ENCODE data around the gene PCGF3.

The PCGF3 gene, protein sequence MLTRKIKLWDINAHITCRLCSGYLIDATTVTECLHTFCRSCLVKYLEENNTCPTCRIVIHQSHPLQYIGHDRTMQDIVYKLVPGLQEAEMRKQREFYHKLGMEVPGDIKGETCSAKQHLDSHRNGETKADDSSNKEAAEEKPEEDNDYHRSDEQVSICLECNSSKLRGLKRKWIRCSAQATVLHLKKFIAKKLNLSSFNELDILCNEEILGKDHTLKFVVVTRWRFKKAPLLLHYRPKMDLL

GRCh38 chr4:705278-706082 is at the start of gene PCGF3:
Gene PCGF3 (plus strand): TSS chr4:705832. CDS start chr4:733681, 27,849 bp downstream.
- DNase-seq (ENCODE audit: low spot score), result peak; percentile 88

DNA sequence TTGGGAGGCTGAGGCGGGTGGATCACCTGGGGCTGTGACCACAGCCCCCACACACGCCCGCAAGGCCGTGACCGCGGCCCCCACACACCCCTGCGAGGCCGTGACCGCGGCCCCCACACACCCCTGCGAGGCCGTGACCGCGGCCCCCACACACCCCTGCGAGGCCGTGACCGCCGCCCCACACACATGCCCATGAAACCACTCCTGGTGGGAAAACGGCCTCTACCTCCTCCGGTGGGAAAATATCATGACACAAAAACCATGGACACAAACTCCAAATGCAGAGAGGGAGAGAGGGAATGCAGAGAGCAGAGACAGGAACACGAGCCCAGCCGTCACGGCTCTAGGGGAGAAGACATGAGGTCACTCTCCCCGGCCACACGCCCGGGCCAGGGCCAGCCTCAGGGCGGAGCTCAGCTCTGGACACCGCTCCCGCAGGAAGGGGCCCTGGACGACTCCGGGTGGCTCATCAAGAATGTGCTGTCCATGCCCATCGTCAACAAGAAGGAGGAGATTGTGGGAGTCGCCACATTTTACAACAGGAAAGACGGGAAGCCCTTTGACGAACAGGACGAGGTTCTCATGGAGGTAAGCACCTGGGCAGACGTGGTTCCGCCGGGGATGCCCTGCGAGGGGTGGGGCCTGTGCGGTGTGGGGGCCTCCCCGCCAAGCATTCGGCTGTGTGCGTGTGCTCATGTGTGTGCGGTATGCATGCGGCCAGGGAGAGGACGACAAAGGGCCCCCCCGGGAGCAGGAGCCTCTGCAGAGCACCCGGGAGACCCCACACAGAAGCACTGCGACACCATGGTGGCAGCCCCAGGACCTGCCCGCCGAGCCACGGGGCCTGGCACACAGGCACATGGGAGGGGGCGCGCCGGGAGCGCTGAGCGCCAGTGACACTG is 48.9 kb upstream of the PCGF3 start:
- DNase-seq (ENCODE audit: low spot score), result no peak

DNA sequence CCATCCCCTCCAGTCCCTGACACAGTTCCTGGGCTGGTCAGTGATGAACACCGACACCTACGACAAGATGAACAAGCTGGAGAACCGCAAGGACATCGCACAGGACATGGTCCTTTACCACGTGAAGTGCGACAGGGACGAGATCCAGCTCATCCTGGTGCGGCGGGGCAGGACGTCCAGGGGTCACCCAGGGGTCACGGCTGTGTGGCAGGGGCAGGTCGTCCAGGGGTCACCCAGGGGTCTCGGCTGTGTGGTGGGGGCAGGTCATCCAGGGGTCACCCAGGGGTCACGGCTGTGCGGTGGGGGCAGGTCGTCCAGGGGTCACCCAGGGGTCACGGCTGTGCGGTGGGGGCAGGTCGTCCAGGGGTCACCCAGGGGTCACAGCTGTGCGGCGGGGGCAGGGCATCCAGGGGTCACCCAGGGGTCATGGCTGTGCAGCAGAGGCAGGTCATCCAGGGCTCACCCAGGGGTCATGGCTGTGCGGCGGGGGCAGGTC is 48.2 kb upstream of the PCGF3 start:
- DNase-seq (ENCODE audit: low spot score), result no peak

DNA sequence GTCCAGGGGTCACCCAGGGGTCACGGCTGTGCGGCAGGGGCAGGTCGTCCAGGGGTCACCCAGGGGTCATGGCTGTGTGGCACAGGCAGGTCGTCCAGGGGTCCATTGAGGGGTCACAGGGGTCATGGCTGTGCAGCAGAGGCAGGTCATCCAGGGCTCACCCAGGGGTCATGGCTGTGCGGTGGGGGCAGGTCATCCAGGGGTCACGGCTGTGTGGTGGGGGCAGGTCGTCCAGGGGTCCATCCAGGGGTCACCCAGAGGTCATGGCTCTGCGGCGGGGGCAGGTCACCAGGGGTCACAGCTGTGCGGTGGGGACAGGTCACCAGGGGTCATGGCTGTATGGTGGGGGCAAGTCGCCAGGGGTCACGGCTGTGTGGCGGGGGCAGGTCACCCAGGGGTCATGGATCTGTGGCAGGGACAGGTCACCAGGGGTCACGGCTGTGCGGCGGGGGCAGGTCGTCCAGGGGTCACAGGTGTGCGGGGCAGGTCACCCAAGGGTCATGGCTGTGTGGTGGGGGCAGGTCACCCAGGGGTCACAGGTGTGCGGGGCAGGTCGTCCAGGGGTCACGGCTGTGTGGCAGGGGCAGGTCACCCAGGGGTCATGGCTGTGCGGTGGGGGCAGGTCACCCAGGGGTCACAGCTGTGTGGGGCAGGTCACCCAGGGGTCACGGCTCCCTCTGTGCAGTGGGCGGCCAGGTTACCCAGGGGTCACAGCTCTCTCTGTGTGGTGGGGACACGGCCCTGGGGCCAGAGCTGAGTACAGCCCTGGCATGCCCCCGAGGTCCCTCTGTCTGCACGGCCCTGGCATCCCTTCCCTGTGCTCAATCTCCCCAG is 47.6 kb upstream of the PCGF3 start:
- no peak for DNase-seq (ENCODE audit: low spot score)

DNA sequence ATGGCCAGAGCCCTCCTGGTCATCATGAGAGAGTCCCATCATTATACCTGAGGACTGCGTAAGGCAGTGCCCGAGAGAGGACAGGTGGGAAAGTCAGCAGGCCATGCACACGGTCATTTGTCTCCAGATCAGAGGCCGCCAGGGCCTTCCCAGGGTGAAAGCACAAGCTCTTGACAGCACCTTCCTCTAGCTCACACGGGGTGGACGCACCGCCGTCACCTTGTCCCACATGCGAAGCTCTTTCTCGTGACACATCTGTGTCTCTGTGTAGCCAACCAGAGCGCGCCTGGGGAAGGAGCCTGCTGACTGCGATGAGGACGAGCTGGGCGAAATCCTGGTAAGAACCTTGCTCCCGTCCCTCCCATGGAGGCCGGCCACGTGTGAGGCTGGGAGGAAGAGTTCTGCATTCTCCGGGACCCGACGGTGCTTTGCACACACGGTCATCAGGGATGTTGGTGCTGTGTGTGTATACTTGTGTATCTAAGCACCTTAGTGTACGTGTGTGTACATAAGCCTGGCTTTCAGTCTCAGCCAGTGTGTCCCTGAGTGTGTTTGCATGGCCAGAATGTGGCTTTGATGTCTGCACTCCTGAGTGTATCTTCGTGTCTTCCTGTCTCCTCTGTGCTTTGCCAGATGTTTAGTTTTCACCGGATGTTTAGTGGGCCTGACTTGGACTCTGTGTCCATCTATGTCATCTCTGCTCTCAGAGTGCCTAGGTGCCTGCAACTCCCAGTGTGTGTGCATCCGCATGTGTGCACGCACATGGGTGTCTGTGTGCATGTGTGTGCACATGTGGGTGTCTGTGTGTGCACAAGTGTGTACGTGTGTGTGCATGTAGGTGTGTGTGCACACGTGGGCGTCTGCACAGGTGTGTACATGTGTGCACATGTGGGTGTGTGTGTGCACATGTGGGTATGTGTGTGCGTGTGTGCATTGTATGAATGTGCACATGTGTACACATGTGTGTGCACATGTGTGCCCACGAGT is 46.7 kb upstream of the PCGF3 start:
- DNase-seq (ENCODE audit: low spot score), result no peak

- no peak for DNase-seq (ENCODE audit: low spot score)
Measured at GRCh38 chr4:659851-660250, 45.8 kb upstream of the PCGF3 start.

- no peak for DNase-seq (ENCODE audit: low spot score)
Measured at GRCh38 chr4:660401-660800, 45.2 kb upstream of the PCGF3 start.

- no peak for DNase-seq (ENCODE audit: low spot score)
Measured at GRCh38 chr4:661231-661630, 44.4 kb upstream of the PCGF3 start.

DNA sequence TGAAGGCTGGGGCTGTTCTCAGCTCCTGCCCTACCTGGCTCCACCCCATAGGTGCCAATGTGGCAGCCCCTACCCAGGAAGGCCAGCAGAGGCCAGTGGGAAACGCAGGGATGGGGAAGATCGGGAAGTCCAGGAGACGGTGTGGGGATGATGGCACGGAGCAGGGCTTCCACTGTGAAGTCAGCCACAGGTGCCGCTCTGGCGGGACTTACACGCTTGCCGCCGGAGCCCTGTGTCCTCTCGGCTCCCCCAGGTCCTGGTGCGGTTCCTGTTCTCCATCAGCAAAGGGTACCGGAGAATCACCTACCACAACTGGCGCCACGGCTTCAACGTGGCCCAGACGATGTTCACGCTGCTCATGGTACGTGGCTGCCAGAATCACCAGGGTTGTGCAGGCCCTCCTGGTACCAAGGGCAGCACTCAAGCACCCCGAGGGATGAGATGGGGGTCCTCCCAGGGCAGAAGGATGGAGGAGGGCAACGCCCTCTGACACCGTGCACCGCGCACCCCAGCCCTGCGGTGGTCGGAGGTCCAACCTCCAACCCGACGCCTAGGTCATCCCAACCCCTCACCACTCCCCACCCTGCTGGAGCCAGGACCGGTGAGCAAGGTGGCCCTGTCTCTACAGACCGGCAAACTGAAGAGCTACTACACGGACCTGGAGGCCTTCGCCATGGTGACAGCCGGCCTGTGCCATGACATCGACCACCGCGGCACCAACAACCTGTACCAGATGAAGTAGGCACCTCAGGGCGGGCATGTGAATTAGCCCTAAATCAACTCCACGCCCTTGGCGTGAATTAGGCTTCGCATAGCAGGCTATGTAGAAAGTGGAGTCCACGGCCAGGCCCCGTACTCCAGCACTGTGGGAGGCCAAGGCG is 43.5 kb upstream of the PCGF3 start:
- DNase-seq (ENCODE audit: low spot score), result no peak

- DNase-seq (ENCODE audit: low spot score), result no peak
Measured at GRCh38 chr4:663046-663437, 42.6 kb upstream of the PCGF3 start.

DNA sequence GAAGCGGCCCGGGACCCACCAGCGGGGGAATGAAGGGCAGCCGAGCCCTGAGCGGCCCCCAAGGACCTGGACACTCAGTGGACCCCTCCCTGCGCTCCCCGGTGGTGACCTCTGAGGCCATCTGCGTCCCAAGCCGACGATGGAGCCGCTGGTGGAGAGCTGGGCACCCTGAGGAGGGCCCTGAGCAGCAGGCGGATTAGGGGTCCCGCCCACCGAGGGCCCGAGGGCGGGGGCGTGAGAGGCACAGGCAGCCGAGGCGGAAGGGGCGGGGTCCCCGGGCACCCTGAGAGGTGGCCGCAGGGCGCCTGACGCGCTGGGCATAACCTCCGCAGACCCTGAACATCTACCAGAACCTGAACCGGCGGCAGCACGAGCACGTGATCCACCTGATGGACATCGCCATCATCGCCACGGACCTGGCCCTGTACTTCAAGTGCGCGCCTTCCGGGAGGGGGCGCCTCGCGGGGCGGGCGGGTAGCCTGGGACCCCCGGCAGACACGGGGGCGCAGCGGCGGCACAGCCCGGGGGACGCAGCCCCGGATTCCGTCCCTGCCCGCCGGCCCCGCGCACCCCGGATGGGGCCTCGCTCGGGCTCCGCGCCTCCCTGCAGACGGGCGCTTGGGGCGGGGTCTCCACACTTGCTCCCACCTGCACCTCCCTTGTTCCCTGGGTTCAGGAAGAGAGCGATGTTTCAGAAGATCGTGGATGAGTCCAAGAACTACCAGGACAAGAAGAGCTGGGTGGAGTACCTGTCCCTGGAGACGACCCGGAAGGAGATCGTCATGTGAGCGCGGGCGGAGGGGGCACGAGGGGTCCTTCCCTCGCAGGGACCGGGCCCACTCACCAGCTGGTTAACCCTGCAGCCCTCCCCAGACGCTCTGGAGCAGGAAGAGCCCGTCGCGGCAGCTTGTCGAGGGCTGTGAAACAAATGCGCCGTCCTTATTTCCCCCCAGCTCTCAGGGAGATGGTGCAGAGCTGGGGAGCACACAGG is 41.9 kb upstream of the PCGF3 start:
- DNase-seq (ENCODE audit: low spot score), result no peak

DNA sequence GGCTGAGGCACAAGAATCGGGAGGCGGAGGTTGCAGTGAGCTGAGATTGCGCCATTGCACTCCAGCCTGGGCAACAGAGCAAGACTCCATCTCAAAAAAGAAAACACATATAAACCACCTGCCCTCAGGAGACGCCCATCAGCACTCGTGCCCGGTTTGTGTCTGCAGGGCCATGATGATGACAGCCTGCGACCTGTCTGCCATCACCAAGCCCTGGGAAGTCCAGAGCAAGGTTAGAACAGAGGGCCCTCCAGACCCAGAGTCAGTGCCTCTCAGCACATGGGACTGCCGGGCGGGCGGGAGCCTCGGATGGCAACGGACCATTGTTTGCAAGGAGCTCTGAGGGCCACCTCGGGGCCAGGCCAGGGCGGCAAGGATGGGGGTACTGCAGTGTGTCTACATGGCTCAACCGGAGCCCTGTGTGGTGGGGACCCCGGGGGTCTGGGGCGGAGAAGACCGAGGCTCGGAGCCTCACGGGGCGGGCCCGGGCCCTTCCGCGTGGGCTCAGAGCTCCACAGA is 40.9 kb upstream of the PCGF3 start:
- no peak for DNase-seq (ENCODE audit: low spot score)

DNA sequence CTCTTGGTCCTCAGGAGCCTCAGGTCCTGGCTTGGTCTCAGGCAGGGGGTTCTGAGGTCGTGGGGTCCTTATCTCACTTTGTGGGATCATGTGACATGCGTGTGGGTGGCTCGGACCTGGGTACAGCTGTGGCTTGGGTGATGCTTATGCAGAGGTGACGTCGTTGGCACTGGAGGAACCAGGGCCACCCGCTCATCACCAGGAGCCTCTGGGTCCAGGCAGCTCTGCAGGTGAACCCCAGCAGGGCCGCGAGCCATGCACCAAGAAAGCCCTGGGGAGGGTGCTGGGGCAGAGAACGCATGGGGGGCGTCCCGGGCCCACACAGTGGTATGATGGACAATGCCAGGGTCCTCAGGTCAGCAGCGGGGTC is 40.3 kb upstream of the PCGF3 start:
- DNase-seq (ENCODE audit: low spot score), result no peak

- DNase-seq (ENCODE audit: low spot score), result no peak
Measured at GRCh38 chr4:665751-666435, 39.7 kb upstream of the PCGF3 start.

- no peak for DNase-seq (ENCODE audit: low spot score)
Measured at GRCh38 chr4:666436-666810, 39.2 kb upstream of the PCGF3 start.

DNA sequence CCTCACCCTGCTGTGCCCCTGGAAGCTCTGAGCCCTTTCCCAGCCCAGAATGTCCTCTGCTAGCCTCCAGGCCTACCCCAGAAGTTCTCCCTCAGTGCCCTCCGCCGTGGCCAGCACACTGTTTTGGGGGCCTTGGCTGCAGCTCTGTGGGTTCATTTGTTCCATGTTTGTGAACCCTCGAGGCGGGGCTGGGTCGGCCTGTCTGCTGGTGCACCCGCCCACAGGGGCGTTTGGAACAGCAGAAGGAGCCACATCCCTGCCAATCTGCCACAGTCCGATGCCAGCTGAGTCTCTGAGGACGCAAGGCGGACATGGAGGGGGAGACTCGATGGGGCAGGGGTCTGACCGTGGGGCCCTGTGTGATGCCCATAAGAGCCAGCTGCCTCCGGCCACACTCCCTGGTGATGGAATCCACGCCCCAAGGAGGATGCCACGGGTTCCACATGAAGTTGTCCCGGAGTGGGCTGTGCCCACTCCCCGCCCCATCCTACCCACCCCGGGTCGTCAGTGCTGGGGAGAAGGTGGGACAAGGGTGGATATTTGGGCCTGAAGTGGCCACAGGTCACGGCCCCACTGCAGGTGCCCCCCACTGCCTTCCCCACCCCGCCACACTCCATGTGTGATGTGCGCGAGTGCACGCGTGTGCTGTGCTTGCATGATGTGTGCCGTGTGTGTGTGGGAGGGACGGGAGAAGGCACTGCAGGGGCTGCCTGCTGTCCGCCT is 38.6 kb upstream of the PCGF3 start:
- no peak for DNase-seq (ENCODE audit: low spot score)

DNA sequence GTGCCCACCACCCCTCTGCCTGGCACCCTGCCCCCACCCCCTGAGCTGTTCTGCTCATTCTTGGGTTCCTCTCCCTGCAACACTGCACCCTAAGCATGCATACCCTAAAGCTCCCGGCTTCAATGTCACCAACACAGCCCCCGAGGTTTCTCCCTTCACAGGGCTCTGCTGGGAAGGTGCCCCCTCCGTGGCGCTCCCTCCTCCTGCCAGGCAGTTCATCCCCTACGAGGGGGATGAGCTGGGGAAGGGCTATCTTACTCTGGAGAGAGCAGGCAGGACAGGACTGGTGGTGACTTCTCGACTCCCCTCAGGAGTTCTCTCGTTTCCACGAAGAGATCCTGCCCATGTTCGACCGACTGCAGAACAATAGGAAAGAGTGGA is 38.1 kb upstream of the PCGF3 start:
- DNase-seq (ENCODE audit: low spot score), result no peak

Data from hematopoietic multipotent progenitor cell treated with erythropoietin and hydrocortisone succinate and interleukin-3 and kit ligand, for 15 days (in vitro differentiated cells).